ENCODE results near the gene MAPK10.

MAPK10 gene

GRCh38 chr4:85951099-85951498, 408.8 kb downstream of the MAPK10 start:
- TF ChIP-seq CTCF (IDR thresholded peaks at IDR 0.05; ENCODE audit: extremely low read depth, missing control alignments), result no peak
- no peak for DNase-seq (ENCODE audit: low spot score)

- TF ChIP-seq CTCF (IDR thresholded peaks at IDR 0.05; ENCODE audit: extremely low read depth, missing control alignments), result no peak
- DNase-seq (ENCODE audit: low spot score), result no peak
Observed at GRCh38 chr4:85946821-85947220, 413.0 kb downstream of the MAPK10 start.

GRCh38 chr4:85942107-85942506, 417.7 kb downstream of the MAPK10 start:
- no peak for TF ChIP-seq CTCF (IDR thresholded peaks at IDR 0.05; ENCODE audit: extremely low read depth, missing control alignments)
- no peak for DNase-seq (ENCODE audit: low spot score)

- TF ChIP-seq CTCF (IDR thresholded peaks at IDR 0.05; ENCODE audit: extremely low read depth, missing control alignments), result no peak
- DNase-seq (ENCODE audit: low spot score), result no peak
Observed at GRCh38 chr4:85940151-85940550, 419.7 kb downstream of the MAPK10 start.
